MM.1S (cell line): ENCODE data around the gene MEG3.

Experiments used
- DNase-seq: peaks from one replicate; pipeline ENCODE4 v3.0.0-alpha.2; 2015
- H2AFZ ChIP-seq: fragments of 300-600 bp; sonication (generic); 2 replicates; pipeline ENCODE4 v1.6.0; 2016; ENCODE audit warnings: antibody characterized with exemption, low read length
- H3F3A ChIP-seq: fragments of 300-600 bp; sonication (generic); 2 replicates; pipeline ENCODE4 v1.6.1; 2016; ENCODE audit warnings: mild to moderate bottlenecking, antibody characterized with exemption, low read length, moderate library complexity, mixed read lengths; ENCODE audit not compliant: insufficient read depth
- H3K27ac ChIP-seq: fragments of 300-600 bp; sonication (generic); 2 replicates; pipeline ENCODE4 v1.5.1; 2016; ENCODE audit warnings: mild to moderate bottlenecking, low read length
- H3K27me3 ChIP-seq: fragments of 300-600 bp; sonication (generic); replicated peaks from 2 replicates; pipeline ENCODE4 v1.6.0; 2016; ENCODE audit warnings: low read length; ENCODE audit not compliant: insufficient read depth
- H3K36me3 ChIP-seq: fragments of 300-600 bp; sonication (generic); replicated peaks from 2 replicates; pipeline ENCODE4 v1.6.1; 2016; ENCODE audit warnings: mild to moderate bottlenecking, low read length, mixed read lengths; ENCODE audit not compliant: insufficient read depth
- H3K4me1 ChIP-seq: fragments of 300-600 bp; sonication (generic); 2 replicates; pipeline ENCODE4 v1.6.1; 2016; ENCODE audit warnings: low read length, mixed read lengths
- H3K4me2 ChIP-seq: fragments of 300-600 bp; sonication (generic); 2 replicates; pipeline ENCODE4 v1.6.0; 2016; ENCODE audit warnings: low read depth, low read length
- H3K4me3 ChIP-seq: fragments of 300-600 bp; sonication (generic); 2 replicates; pipeline ENCODE4 v1.5.1; 2016; ENCODE audit warnings: low read length, mixed read lengths
- H3K79me2 ChIP-seq: fragments of 300-600 bp; sonication (generic); 2 replicates; pipeline ENCODE4 v1.6.1; 2016; ENCODE audit warnings: mixed run types, low read length, mixed read lengths
- H3K9ac ChIP-seq: fragments of 300-600 bp; sonication (generic); 2 replicates; pipeline ENCODE4 v1.6.1; 2016; ENCODE audit warnings: low read length, mixed read lengths
- H3K9me2 ChIP-seq: fragments of 300-600 bp; sonication (generic); replicated peaks from 2 replicates; pipeline ENCODE4 v1.6.1; 2016; ENCODE audit warnings: mild to moderate bottlenecking, low read length, mixed read lengths; ENCODE audit not compliant: insufficient read depth
- H3K9me3 ChIP-seq: fragments of 300-600 bp; sonication (generic); replicated peaks from 2 replicates; pipeline ENCODE4 v1.6.1; 2016; ENCODE audit warnings: mild to moderate bottlenecking, low read length, mixed read lengths; ENCODE audit not compliant: insufficient read depth
- H4K20me1 ChIP-seq: fragments of 300-600 bp; sonication (generic); 2 replicates; pipeline ENCODE4 v1.6.1; 2016; ENCODE audit warnings: mild to moderate bottlenecking, low read length, moderate library complexity, mixed read lengths; ENCODE audit not compliant: insufficient read depth
- EZH2 ChIP-seq: fragments of 300-600 bp; sonication (generic); optimal IDR thresholded peaks from 2 replicates; pipeline ENCODE3; 2017; ENCODE audit warnings: low read depth, mild to moderate bottlenecking, antibody characterized with exemption, low read length, mixed read lengths
- EZH2phosphoT487 ChIP-seq: fragments of 300-600 bp; sonication (generic); IDR thresholded peaks from 2 replicates; pipeline ENCODE4 v1.6.1; 2018; ENCODE audit warnings: antibody characterized with exemption, low read length
- TF ChIP-seq, protein P1 (sequence below): fragments of 300-600 bp; sonication (generic); IDR thresholded peaks from 2 replicates; pipeline ENCODE4 v1.5.1; 2016; ENCODE audit warnings: antibody characterized with exemption, low read length, mixed read lengths

The MEG3 gene

GRCh38 chr14:100864960-100865681 lies 39.2 kb downstream of the MEG3 start:
- Histone ChIP-seq H3F3A (no peaks in the 10 kb centered on the region), H4K20me1 (no peaks in the 10 kb centered on the region), H3K9me3 (no peaks in the 10 kb centered on the region), H2AFZ (no peak overlapping the region), H3K4me1 (no peaks in the 10 kb centered on the region), H3K27ac (no peak overlapping the region), H3K27me3 (no peaks in the 10 kb centered on the region; the same call in 1 of the 2 replicates), H3K9ac (no peak overlapping the region), H3K9me2 (no peaks in the 10 kb centered on the region), H3K36me3 (no peaks in the 10 kb centered on the region), H3K79me2 (no peaks in the 10 kb centered on the region), H3K4me2 (no peak overlapping the region), H3K4me3 (no peak overlapping the region)
- no peak for DNase-seq
- TF ChIP-seq EZH2 (no peak), EZH2phosphoT487 (no peak)
- TF ChIP-seq, protein P1, sequence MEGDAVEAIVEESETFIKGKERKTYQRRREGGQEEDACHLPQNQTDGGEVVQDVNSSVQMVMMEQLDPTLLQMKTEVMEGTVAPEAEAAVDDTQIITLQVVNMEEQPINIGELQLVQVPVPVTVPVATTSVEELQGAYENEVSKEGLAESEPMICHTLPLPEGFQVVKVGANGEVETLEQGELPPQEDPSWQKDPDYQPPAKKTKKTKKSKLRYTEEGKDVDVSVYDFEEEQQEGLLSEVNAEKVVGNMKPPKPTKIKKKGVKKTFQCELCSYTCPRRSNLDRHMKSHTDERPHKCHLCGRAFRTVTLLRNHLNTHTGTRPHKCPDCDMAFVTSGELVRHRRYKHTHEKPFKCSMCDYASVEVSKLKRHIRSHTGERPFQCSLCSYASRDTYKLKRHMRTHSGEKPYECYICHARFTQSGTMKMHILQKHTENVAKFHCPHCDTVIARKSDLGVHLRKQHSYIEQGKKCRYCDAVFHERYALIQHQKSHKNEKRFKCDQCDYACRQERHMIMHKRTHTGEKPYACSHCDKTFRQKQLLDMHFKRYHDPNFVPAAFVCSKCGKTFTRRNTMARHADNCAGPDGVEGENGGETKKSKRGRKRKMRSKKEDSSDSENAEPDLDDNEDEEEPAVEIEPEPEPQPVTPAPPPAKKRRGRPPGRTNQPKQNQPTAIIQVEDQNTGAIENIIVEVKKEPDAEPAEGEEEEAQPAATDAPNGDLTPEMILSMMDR: no peak

DNA sequence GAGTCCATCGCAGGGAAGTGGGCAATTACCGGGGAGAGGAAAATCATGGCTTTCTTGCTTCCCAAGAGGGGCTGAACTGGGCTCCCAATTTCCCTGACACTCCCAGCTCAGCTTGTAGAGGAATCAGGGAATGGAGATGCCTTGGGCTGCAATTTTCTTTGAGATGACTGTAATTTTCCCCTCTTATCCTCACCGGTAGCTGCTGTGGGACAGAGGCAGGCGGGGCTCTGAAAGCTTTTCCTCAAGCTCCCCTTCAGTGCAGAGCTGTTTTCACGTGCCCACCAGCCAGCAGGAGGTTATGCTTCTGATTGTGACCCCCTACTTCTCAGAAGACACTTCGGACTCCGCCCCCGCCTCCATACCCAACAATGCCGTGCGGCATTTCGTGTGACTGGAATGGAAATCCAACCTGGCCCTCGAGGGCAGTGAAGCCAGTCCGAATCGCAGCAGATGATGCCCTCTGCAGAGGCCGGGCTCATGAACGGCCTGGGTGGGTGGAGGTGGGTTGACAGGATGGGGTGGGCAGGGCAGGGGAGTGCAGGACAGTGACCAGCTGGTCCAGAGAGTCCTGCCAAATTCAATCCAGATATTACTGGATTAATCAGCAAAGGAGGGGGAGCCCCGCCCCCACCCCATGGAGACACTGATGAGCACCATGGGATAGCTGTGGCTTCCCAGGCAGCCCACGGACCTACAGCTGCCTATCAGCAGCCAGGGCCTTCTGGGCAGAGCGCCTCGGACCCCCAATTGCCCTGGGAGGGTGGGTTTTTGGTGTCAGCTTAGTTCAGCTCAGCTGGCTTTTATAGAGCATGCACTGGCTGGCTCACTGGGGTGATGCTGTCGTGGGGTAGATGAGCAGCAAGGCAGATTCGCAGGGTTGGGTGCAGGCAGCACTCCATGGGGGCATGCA lies 40.0 kb downstream of the MEG3 start:
- Histone ChIP-seq H3K4me3 (no peak overlapping the region), H3K79me2 (no peaks in the 10 kb centered on the region), H3F3A (no peaks in the 10 kb centered on the region), H3K9ac (no peak overlapping the region), H3K27me3 (no peaks in the 10 kb centered on the region; the same call in 1 of the 2 replicates), H3K9me2 (no peaks in the 10 kb centered on the region), H3K36me3 (no peaks in the 10 kb centered on the region), H3K4me2 (no peak overlapping the region), H3K27ac (no peak overlapping the region), H3K4me1 (no peaks in the 10 kb centered on the region), H4K20me1 (no peaks in the 10 kb centered on the region), H2AFZ (no peak overlapping the region), H3K9me3 (no peaks in the 10 kb centered on the region)
- TF ChIP-seq EZH2phosphoT487 (no peak), EZH2 (no peak)
- TF ChIP-seq, protein P1: no peak
- DNase-seq: no peak

GRCh38 chr14:100866666-100867630 lies 41.0 kb downstream of the MEG3 start:
- Histone ChIP-seq H2AFZ (no peak overlapping the region), H3K9me2 (no peaks in the 10 kb centered on the region), H3F3A (no peaks in the 10 kb centered on the region), H3K27me3 (no peaks in the 10 kb centered on the region; the same call in 1 of the 2 replicates), H3K4me3 (no peak overlapping the region), H4K20me1 (no peaks in the 10 kb centered on the region), H3K4me2 (no peak overlapping the region), H3K9me3 (no peaks in the 10 kb centered on the region), H3K79me2 (no peaks in the 10 kb centered on the region), H3K9ac (no peak overlapping the region), H3K36me3 (no peaks in the 10 kb centered on the region), H3K4me1 (no peaks in the 10 kb centered on the region), H3K27ac (no peak overlapping the region)
- TF ChIP-seq, protein P1: no peak
- no peak for DNase-seq
